Progenitor cell of endocrine pancreas (in vitro differentiated cells): Measurements from ENCODE around the gene GBF1. TPM values are rescaled to one million over a fixed set of nuclear protein-coding genes. Genes with fewer than 3 reads are reported as not detected.
"Not testable (repeated sequence)": the region's sequence is repeated elsewhere in the genome, so short reads cannot be mapped to it uniquely, and the experiment has no call there.

ENCODE experiments used
- DNase-seq: peaks from one replicate; pipeline ENCODE4 v3.0.0; 2021; ENCODE audit warnings: low spot score; ENCODE audit not compliant: unreplicated experiment
- H3K27ac Mint-ChIP-seq: 2 replicates; pipeline ENCODE4 v1.8.0; 2021; ENCODE audit warnings: mild to moderate bottlenecking, moderate library complexity, mixed read lengths
- H3K27me3 Mint-ChIP-seq: 2 replicates; pipeline ENCODE4 v1.8.0; 2021; ENCODE audit warnings: mixed read lengths
- H3K36me3 Mint-ChIP-seq: 2 replicates; pipeline ENCODE4 v1.8.0; 2022; ENCODE audit warnings: mixed read lengths; ENCODE audit not compliant: insufficient read depth
- H3K4me1 Mint-ChIP-seq: 2 replicates; pipeline ENCODE4 v1.8.0; 2021; ENCODE audit warnings: low read depth, mixed read lengths
- H3K4me3 Mint-ChIP-seq: 2 replicates; pipeline ENCODE4 v1.8.0; 2021; ENCODE audit warnings: low read depth, mild to moderate bottlenecking, moderate library complexity, mixed read lengths
- H3K9me3 Mint-ChIP-seq: 2 replicates; pipeline ENCODE4 v1.8.0; 2021; ENCODE audit warnings: low read depth, mixed read lengths
- CTCF ChIP-seq: fragments of 200-600 bp; sonication (generic); IDR thresholded peaks from one replicate; pipeline ENCODE4 v1.5.0; 2021; ENCODE audit warnings: antibody characterized with exemption, mild to moderate bottlenecking; ENCODE audit not compliant: unreplicated experiment
- total RNA-seq: library from RNA; stranded (reverse); gene quantifications from 2 replicates; pipeline ENCODE4 v1.2.1, GENCODE V29; 2021

The GBF1 gene
- total RNA-seq, 1 donor from 2014 or later = 54.6 TPM

GRCh38 chr10:102297101-102297500, 51.8 kb downstream of the GBF1 start:
- no peak for TF ChIP-seq CTCF
- Mint-ChIP-seq H3K27ac (no peak overlapping the region), H3K27me3 (no peaks in the 10 kb centered on the region), H3K4me1 (peaks cover 18% of the 10 kb centered on the region), H3K9me3 (no peaks in the 10 kb centered on the region), H3K36me3 (peaks cover 2% of the 10 kb centered on the region), H3K4me3 (no peak overlapping the region)
- DNase-seq = no peak

GRCh38 chr10:102298899-102299298, 53.6 kb downstream of the GBF1 start:
- DNase-seq = no peak
- TF ChIP-seq CTCF = no peak
- Mint-ChIP-seq H3K4me3 (no peak overlapping the region), H3K4me1 (peaks cover 18% of the 10 kb centered on the region), H3K9me3 (no peaks in the 10 kb centered on the region), H3K27me3 (no peaks in the 10 kb centered on the region), H3K36me3 (peaks cover 4% of the 10 kb centered on the region), H3K27ac (no peak overlapping the region)

GRCh38 chr10:102299873-102300272, 54.5 kb downstream of the GBF1 start:
- Mint-ChIP-seq H3K4me3 (no peak overlapping the region), H3K27me3 (no peaks in the 10 kb centered on the region), H3K9me3 (no peaks in the 10 kb centered on the region), H3K27ac (peak overlapping the region; percentile 70), H3K36me3 (peaks cover 4% of the 10 kb centered on the region), H3K4me1 (peaks cover 17% of the 10 kb centered on the region)
- no peak for DNase-seq
- TF ChIP-seq CTCF = no peak

GRCh38 chr10:102300278-102300843, 55.0 kb downstream of the GBF1 start:
- peaks cover 15% of the 10 kb centered on the region for H3K4me1 Mint-ChIP-seq
- no peak overlapping the region for H3K4me3 Mint-ChIP-seq
- H3K9me3 Mint-ChIP-seq = no peaks in the 10 kb centered on the region
- TF ChIP-seq CTCF = no peak
- H3K36me3 Mint-ChIP-seq = peaks cover 4% of the 10 kb centered on the region
- peak overlapping the region; percentile 70 for H3K27ac Mint-ChIP-seq
- H3K27me3 Mint-ChIP-seq = no peaks in the 10 kb centered on the region
- no peak for DNase-seq

GRCh38 chr10:102300912-102301311, 55.6 kb downstream of the GBF1 start:
- peak overlapping the region; percentile 70 for H3K27ac Mint-ChIP-seq

GRCh38 chr10:102301332-102301731, 56.0 kb downstream of the GBF1 start:
- not testable (repeated sequence) for H3K27me3 Mint-ChIP-seq, DNase-seq, H3K36me3 Mint-ChIP-seq, H3K9me3 Mint-ChIP-seq, H3K4me3 Mint-ChIP-seq
- H3K4me1 Mint-ChIP-seq = peaks cover 15% of the 10 kb centered on the region
- H3K27ac Mint-ChIP-seq = peak overlapping the region; percentile 33

More at GRCh38 chr10:102300912-102301311, 55.6 kb downstream of the GBF1 start:
- not testable (repeated sequence) for H3K27me3 Mint-ChIP-seq, H3K36me3 Mint-ChIP-seq, H3K9me3 Mint-ChIP-seq, DNase-seq, H3K4me3 Mint-ChIP-seq
- H3K4me1 Mint-ChIP-seq = peaks cover 15% of the 10 kb centered on the region
